ENCODE data around the gene IFT27. TPM values are rescaled to one million over a fixed set of nuclear protein-coding genes. Genes with fewer than 3 reads are reported as not detected.
A peak's percentile ranks its signal among the peaks of the same experiment; 100 is the strongest.

IFT27 gene, protein sequence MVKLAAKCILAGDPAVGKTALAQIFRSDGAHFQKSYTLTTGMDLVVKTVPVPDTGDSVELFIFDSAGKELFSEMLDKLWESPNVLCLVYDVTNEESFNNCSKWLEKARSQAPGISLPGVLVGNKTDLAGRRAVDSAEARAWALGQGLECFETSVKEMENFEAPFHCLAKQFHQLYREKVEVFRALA
- 10 to 100 TPM; 16.6 to 40.9 (median 32.0) TPM for total RNA-seq
- 10 to 100 TPM; 10.1 to 12.0 TPM for polyA plus RNA-seq
- 20.7 reads per million, percentile 51 among the genes with 10 or more reads in this experiment for total RNA-seq

DNA sequence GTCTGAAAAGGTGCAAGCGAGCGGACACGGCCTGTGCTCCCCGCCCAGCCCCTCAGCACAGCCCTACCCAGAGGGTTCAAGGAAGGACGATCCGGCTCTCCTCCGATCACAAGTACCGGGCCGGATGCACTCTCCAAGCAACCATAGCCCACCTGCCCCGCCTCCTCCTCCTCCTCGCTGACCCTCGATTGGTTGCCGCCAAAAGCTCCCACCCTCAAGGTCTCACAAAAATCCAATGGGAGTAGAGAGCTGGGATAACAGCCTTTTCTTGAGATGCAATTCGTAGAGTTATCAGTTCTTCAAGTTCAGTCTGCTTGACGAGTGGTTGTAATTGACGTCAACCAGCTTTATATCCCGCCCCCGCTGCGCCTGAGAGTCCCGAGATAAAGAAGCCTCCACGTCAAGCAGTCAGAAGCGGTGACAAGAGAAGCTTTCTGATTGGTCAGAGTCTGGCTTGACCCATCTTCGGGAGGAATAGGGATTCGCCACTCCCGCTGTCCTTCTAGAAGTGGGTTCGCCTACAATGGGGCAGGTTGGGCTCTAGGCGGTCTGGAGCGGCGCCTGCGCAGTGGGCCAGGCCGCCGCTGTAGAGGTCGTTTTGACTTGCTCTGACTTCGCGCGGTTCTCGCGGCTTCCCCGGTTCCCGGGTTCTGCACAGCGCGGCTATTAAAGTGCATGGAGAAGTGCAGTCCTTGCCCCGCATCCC lies at the start of gene IFT27:
IFT27 (minus strand) TSS at position 156 of the 706 bp plus-strand sequence. CDS start 412 bp downstream, outside the sequence.
- Mint-ChIP-seq H3K4me3 (peak within 1 kb of the TSS; percentile 85 to 97 (median 92)), H3K27me3 (no peaks in the 10 kb centered on the region), H3K4me1 (peaks cover 18 to 44% (median 31%) of the 10 kb centered on the region in 7 donors), H3K36me3 (peaks cover 0 to 11% (median 6%) of the 10 kb centered on the region in 5 donors), H3K27ac (peak within 1 kb of the TSS; percentile 92 to 99 (median 96)), H3K9me3 (no peaks in the 10 kb centered on the region)
- ATAC-seq (peak; percentile 92), DNase-seq (peak; percentile 72 to 99 (median 98))
- Histone ChIP-seq H3K4me1 (ENCODE audit: control insufficient read depth in 2 of 2, insufficient read depth in 2 of 2, low read length in 2 of 2) (peaks cover 13 to 15% of the 10 kb centered on the region in 2 donors), H3K9me3 (ENCODE audit: control insufficient read depth in 2 of 3, low read length in 3 of 3) (no peaks in the 10 kb centered on the region), H3K36me3 (ENCODE audit: control insufficient read depth in 2 of 3, insufficient read depth in 3 of 3, low read length in 3 of 3) (peaks cover 0 to 5% (median 0%) of the 10 kb centered on the region in 3 experiments), H3K27me3 (ENCODE audit: control insufficient read depth in 2 of 2, insufficient read depth in 2 of 2, low read length in 2 of 2) (no peaks in the 10 kb centered on the region), H3K4me3 (ENCODE audit: low read length) (peak within 1 kb of the TSS; percentile 65), H3K27ac (ENCODE audit: low read depth, low read length) (peak within 1 kb of the TSS; percentile 90)
- intact Hi-C loops (cut with micrococcal nuclease), result loop anchor here (1.0 to 5.0 kb wide), 10 partner anchors 19 to 832 kb away; partner anchors contain the start of genes EIF3D (in 2 of the 2), GGA1 (in 1 of the 2) and KCTD17 (in 1 of the 2)
- ChIA-PET POLR2A (interaction anchor here (0.6 to 1.8 kb wide), 11 partner anchors 10 to 1476 kb away, joined by 3 to 8 read pairs (median 4); partner anchors contain the start of genes APOL3, EIF3D, IL2RB and KCTD17), CTCF (interaction anchor here (0.5 to 1.9 kb wide), 11 partner anchors 18 to 833 kb away, joined by 3 to 7 read pairs (median 4); partner anchors contain the start of gene GGA1)

DNA sequence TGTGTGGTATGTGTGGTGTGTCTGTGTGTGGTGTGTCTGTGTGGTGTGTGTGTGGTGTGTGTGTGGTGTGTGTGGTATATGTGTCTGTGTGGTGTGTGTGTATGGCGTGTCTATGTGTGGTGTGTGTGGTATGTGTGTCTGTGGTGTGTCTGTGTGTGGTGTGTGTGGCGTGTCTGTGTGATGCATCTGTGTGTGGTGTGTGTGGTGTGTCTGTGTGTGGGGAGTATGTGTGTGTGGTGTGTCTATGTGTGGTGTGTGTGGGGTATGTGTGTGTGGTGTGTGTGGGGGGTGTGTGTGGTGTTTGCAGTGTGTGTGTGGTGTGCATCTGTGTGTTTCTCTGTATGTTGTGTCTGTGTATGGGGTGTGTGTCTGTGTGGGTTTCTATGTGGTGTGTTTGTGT lies 48.7 kb upstream of the IFT27 start:
- H3K36me3 Mint-ChIP-seq, result no peaks in the 10 kb centered on the region
- Histone ChIP-seq H3K36me3 (ENCODE audit: control insufficient read depth in 2 of 3, insufficient read depth in 3 of 3, low read length in 3 of 3) (no peaks in the 10 kb centered on the region), H3K4me1 (ENCODE audit: control insufficient read depth in 2 of 2, insufficient read depth in 2 of 2, low read length in 2 of 2) (no peaks in the 10 kb centered on the region), H3K4me3 (ENCODE audit: low read length) (no peak overlapping the region), H3K27me3 (ENCODE audit: control insufficient read depth in 2 of 2, insufficient read depth in 2 of 2, low read length in 2 of 2) (peaks cover 0 to 4% of the 10 kb centered on the region in 2 donors), H3K27ac (ENCODE audit: low read depth, low read length) (no peak overlapping the region), H3K9me3 (ENCODE audit: control insufficient read depth in 2 of 3, low read length in 3 of 3) (no peaks in the 10 kb centered on the region)
- POLR2A ChIA-PET, result no interaction called here
- ATAC-seq, result no peak
- peak overlapping the region in 1 of 9 donors; percentile 13 for H3K27ac Mint-ChIP-seq
- intact Hi-C loops (cut with micrococcal nuclease), result no loop called here
- no peak overlapping the region for H3K4me3 Mint-ChIP-seq
- DNase-seq, result no peak
- peaks cover 0 to 10% (median 5%) of the 10 kb centered on the region in 7 donors for H3K4me1 Mint-ChIP-seq
- CTCF ChIA-PET, result no interaction called here
- H3K9me3 Mint-ChIP-seq, result no peaks in the 10 kb centered on the region
- H3K27me3 Mint-ChIP-seq, result peaks cover 26 to 49% (median 38%) of the 10 kb centered on the region in 5 donors

DNA sequence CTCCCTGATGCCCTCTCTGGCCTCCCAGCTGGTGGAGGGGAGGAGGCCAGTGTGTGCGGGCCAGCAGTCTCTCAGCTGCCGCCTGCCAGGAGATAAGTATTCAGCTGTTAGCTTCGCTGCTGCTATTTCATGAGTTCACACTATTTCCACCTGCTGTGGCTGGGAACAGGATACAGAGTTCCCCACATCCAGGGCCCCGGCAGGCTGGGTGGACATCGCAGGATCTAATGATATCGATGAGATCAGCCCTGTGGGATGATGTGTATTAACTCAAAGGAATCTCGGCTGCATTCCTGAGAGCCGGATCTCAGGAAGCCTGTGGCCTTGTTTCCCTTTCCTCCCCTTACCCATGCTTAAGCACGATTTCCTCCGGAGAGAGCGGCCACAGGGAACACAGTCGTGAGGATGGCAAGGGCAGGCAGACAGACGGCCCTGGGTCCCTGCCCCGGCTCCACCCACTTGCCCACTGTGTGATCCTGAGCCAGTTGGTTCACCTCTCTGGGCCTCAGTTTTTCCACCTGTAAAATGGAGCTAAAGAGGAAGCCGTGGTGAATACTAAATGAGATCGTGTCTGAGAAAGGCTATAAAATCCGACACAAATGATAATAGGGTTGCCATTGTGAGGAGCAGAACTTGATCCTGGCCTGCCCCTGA lies 47.4 kb upstream of the IFT27 start:
- CTCF ChIA-PET, result no interaction called here
- H3K27me3 ChIP-seq (ENCODE audit: control insufficient read depth in 2 of 2, insufficient read depth in 2 of 2, low read length in 2 of 2), result no peaks in the 10 kb centered on the region
- H3K9me3 ChIP-seq (ENCODE audit: control insufficient read depth in 2 of 3, low read length in 3 of 3), result no peaks in the 10 kb centered on the region
- H3K27me3 Mint-ChIP-seq, result peaks cover 39 to 46% (median 43%) of the 10 kb centered on the region in 5 donors
- no peaks in the 10 kb centered on the region for H3K4me1 ChIP-seq (ENCODE audit: control insufficient read depth in 2 of 2, insufficient read depth in 2 of 2, low read length in 2 of 2)
- H3K36me3 Mint-ChIP-seq, result no peaks in the 10 kb centered on the region
- no peak for DNase-seq
- POLR2A ChIA-PET, result no interaction called here
- H3K36me3 ChIP-seq (ENCODE audit: control insufficient read depth in 2 of 3, insufficient read depth in 3 of 3, low read length in 3 of 3), result no peaks in the 10 kb centered on the region
- H3K4me3 ChIP-seq (ENCODE audit: low read length), result no peak overlapping the region
- no peak overlapping the region for H3K4me3 Mint-ChIP-seq
- peaks cover 0 to 5% (median 0%) of the 10 kb centered on the region in 7 donors for H3K4me1 Mint-ChIP-seq
- no peak for ATAC-seq
- intact Hi-C loops (cut with micrococcal nuclease), result no loop called here
- no peaks in the 10 kb centered on the region for H3K9me3 Mint-ChIP-seq
- no peak overlapping the region for H3K27ac Mint-ChIP-seq
- no peak overlapping the region for H3K27ac ChIP-seq (ENCODE audit: low read depth, low read length)

DNA sequence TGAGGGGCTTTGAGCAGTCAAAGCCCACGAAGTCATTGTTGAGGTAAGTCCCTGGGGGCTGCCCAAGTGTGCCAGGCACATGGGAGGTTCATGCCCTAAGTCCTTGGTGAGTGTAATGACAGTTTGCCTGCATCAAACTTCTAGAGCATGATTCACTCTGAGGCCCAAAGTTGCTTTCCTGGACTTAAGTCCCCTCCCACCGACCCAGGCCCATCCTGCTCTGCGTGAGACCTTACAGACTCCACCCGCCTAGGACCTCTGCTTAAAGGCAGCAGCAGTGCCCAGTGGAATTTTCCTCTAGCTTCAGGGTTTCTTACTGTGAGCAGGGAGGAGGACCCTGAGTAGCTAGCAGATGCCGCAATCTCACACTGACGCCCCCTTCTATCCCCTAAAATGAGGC lies 46.7 kb upstream of the IFT27 start:
- peaks cover 0 to 2% (median 0%) of the 10 kb centered on the region in 11 donors for H3K9me3 Mint-ChIP-seq
- intact Hi-C loops (cut with micrococcal nuclease), result no loop called here
- H3K27me3 Mint-ChIP-seq, result peaks cover 42 to 50% (median 46%) of the 10 kb centered on the region in 5 donors
- ChIA-PET POLR2A (no interaction called here), CTCF (no interaction called here)
- peaks cover 1 to 8% (median 3%) of the 10 kb centered on the region in 7 donors for H3K4me1 Mint-ChIP-seq
- Histone ChIP-seq H3K36me3 (ENCODE audit: control insufficient read depth in 2 of 3, insufficient read depth in 3 of 3, low read length in 3 of 3) (no peaks in the 10 kb centered on the region), H3K4me1 (ENCODE audit: control insufficient read depth in 2 of 2, insufficient read depth in 2 of 2, low read length in 2 of 2) (no peaks in the 10 kb centered on the region), H3K4me3 (ENCODE audit: low read length) (no peak overlapping the region), H3K9me3 (ENCODE audit: control insufficient read depth in 2 of 3, low read length in 3 of 3) (no peaks in the 10 kb centered on the region), H3K27ac (ENCODE audit: low read depth, low read length) (no peak overlapping the region), H3K27me3 (ENCODE audit: control insufficient read depth in 2 of 2, insufficient read depth in 2 of 2, low read length in 2 of 2) (no peaks in the 10 kb centered on the region)
- no peak overlapping the region for H3K4me3 Mint-ChIP-seq
- DNase-seq (no peak), ATAC-seq (no peak)
- no peaks in the 10 kb centered on the region for H3K36me3 Mint-ChIP-seq
- no peak overlapping the region for H3K27ac Mint-ChIP-seq

DNA sequence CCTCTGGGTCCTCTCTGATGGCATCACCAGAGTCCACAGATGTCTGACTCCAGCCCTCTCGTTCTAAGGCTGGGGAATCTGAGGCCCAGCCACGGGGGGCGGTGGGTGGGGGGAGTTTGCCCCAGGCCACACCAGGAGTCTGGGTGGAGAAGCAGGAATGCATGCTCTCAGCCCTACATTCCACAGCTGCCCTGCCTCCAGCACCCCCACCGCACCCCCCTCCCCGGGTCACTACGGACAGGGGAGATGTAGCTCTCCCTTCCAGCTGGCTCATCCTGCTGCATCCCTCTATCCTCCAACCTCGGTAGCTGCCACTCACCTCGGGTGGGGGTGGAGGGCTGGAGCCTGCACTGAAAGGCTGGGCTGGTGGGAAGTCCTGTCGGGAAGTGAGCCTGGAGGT lies 43.2 kb upstream of the IFT27 start:
- Mint-ChIP-seq H3K27me3 (peaks cover 56 to 71% (median 63%) of the 10 kb centered on the region in 5 donors), H3K4me1 (peaks cover 2 to 15% (median 6%) of the 10 kb centered on the region in 7 donors), H3K27ac (no peak overlapping the region), H3K36me3 (no peaks in the 10 kb centered on the region), H3K4me3 (no peak overlapping the region), H3K9me3 (peaks cover 0 to 2% (median 0%) of the 10 kb centered on the region in 11 donors)
- ChIA-PET CTCF (no interaction called here), POLR2A (no interaction called here)
- ATAC-seq (no peak), DNase-seq (no peak)
- Histone ChIP-seq H3K27ac (ENCODE audit: low read depth, low read length) (no peak overlapping the region), H3K36me3 (ENCODE audit: control insufficient read depth in 2 of 3, insufficient read depth in 3 of 3, low read length in 3 of 3) (no peaks in the 10 kb centered on the region), H3K9me3 (ENCODE audit: control insufficient read depth in 2 of 3, low read length in 3 of 3) (no peaks in the 10 kb centered on the region), H3K4me1 (ENCODE audit: control insufficient read depth in 2 of 2, insufficient read depth in 2 of 2, low read length in 2 of 2) (peaks cover 0 to 5% of the 10 kb centered on the region in 2 donors), H3K27me3 (ENCODE audit: control insufficient read depth in 2 of 2, insufficient read depth in 2 of 2, low read length in 2 of 2) (peaks cover 4 to 15% of the 10 kb centered on the region in 2 donors), H3K4me3 (ENCODE audit: low read length) (no peak overlapping the region)
- intact Hi-C loops (cut with micrococcal nuclease), result no loop called here

DNA sequence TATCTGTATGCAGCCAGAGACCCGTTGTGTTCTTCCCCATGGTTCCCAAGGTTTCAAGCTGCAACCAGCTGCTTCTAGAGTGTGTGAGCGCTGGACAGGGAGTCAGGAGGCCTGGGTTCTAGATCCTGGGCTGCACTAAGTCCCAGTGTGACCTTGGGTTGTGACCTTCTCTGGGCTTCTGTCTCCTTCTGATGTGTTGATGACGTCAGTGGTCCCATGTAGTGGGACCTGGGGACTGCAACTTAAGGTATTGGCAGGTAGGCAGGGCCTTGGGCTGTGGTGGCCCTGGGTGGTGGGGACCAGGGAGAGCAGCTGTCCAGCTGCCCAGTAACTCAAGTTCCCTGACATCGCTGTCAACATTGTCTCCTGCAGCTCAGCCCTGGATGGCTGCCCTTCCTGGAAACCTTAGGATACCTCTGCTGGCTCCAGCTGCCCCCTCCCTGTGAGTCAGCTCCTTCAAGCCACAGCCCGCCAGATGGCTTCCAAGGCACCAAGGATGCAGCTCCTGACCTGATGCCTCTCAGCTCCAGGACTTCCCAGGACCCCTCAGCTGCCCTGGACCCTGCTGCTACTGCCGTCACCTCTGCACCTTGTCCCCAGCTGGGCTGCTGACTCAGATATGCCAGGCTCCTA lies 42.2 kb upstream of the IFT27 start:
- Histone ChIP-seq H3K27me3 (ENCODE audit: control insufficient read depth in 2 of 2, insufficient read depth in 2 of 2, low read length in 2 of 2) (peaks cover 4 to 15% of the 10 kb centered on the region in 2 donors), H3K27ac (ENCODE audit: low read depth, low read length) (no peak overlapping the region), H3K9me3 (ENCODE audit: control insufficient read depth in 2 of 3, low read length in 3 of 3) (no peaks in the 10 kb centered on the region), H3K36me3 (ENCODE audit: control insufficient read depth in 2 of 3, insufficient read depth in 3 of 3, low read length in 3 of 3) (no peaks in the 10 kb centered on the region), H3K4me3 (ENCODE audit: low read length) (no peak overlapping the region), H3K4me1 (ENCODE audit: control insufficient read depth in 2 of 2, insufficient read depth in 2 of 2, low read length in 2 of 2) (peaks cover 0 to 5% of the 10 kb centered on the region in 2 donors)
- ChIA-PET CTCF (no interaction called here), POLR2A (interaction anchor here (0.7 kb wide), 1 partner anchor 34 kb away, joined by 4 read pairs; no protein-coding TSS in a partner anchor)
- Mint-ChIP-seq H3K36me3 (no peaks in the 10 kb centered on the region), H3K9me3 (peaks cover 0 to 2% (median 0%) of the 10 kb centered on the region in 11 donors), H3K4me1 (peaks cover 2 to 15% (median 6%) of the 10 kb centered on the region in 7 donors), H3K27ac (no peak overlapping the region), H3K27me3 (peaks cover 55 to 79% (median 58%) of the 10 kb centered on the region in 5 donors), H3K4me3 (peak overlapping the region in 4 of 10 donors; percentile 34 to 79 (median 48))
- no peak for DNase-seq
- intact Hi-C loops (cut with micrococcal nuclease), result no loop called here
- ATAC-seq, result no peak

Data from naive thymus-derived CD4-positive, alpha-beta T cell (primary cell).